ENCODE measurements around the gene APC2.
"Not testable (repeated sequence)": the region's sequence is repeated elsewhere in the genome, so short reads cannot be mapped to it uniquely, and the experiment has no call there.

The APC2 gene

DNA sequence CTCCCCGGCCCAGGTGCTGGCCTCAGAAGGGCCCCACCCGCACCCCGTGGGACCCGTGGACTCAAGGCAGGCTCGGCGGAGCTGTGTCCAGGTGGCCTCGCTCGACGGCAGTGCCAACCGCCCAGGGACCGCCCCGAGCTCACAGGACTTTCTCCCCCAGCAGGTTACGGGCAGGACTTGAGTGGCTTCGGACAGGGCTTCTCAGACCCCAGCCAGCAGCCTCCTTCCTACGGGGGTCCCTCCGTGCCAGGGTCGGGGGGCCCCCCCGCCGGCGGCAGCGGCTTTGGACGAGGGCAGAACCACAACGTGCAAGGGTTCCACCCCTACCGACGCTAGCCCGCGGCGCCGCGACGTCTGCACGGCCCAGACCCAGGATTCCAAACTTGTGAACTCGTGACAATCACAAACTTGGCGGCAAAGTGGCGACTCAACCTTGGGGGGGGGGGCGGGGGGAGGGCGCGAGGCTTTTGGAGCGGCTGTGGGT, 15.3 kb upstream of the APC2 start:
- no peaks in the 10 kb centered on the region for H3K9me3 Mint-ChIP-seq
- ATAC-seq (no peak), DNase-seq (no peak)
- peaks cover 15% of the 10 kb centered on the region for H3K4me1 Mint-ChIP-seq
- no peaks in the 10 kb centered on the region for H3K27me3 Mint-ChIP-seq
- H3K4me3 Mint-ChIP-seq: no peak overlapping the region
- no peak overlapping the region for H3K27ac Mint-ChIP-seq

GRCh38 chr19:1435378-1435989, 14.4 kb upstream of the APC2 start:
- Mint-ChIP-seq H3K27me3 (no peaks in the 10 kb centered on the region), H3K27ac (no peak overlapping the region), H3K4me1 (peaks cover 24% of the 10 kb centered on the region), H3K4me3 (no peak overlapping the region), H3K9me3 (no peaks in the 10 kb centered on the region)
- ATAC-seq (no peak), DNase-seq (no peak)

GRCh38 chr19:1437609-1438008, 12.3 kb upstream of the APC2 start:
- peaks cover 44% of the 10 kb centered on the region for H3K4me1 Mint-ChIP-seq
- H3K27me3 Mint-ChIP-seq: no peaks in the 10 kb centered on the region
- no peak overlapping the region for H3K27ac Mint-ChIP-seq
- H3K4me3 Mint-ChIP-seq: peak overlapping the region; percentile 99 to 100
- no peaks in the 10 kb centered on the region for H3K9me3 Mint-ChIP-seq
- ATAC-seq (no peak), DNase-seq (no peak)

DNA sequence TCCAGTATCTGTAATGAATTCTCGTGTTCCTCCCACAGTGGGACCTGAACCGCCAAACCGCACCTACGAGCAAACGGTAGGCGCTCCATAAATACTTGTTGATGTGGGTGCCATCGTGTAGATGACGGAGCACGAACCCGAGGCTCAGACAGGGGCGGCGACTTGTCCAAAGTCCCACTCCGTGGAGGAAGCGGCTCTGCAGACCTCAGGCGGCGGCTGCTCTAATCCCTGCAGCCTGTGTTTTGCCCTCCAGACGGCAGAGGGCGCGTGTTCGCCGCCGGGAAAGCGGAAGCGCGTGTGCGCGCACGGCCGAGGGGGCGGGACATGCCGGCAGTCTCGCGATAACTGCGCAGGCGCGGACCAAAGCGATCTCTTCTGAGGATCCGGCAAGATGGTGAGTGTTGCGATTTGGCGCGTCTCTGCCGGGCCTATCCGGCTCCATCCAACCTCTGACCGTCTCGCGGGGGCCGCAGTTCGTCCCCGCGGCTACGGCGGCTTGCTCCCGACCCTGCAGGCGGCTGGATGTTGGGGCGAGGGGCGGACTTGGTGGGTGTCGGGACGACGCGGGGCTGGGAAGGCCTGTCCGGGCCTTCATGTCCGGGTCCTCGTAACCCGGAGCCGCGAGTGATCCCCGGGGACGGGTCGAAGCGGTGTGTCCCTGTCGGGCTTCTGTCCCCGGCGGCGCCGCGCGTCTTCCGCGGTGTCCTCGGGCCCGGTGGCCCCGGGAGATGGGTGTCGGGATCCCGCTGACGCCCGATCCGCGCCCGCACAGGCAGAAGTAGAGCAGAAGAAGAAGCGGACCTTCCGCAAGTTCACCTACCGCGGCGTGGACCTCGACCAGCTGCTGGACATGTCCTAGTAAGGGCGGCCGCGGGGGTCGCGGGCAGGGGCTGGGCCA, 11.6 kb upstream of the APC2 start, which contains the start of gene RPS15:
TSS of gene RPS15 (plus strand) at position 362 of the 898 bp plus-strand sequence. CDS start at position 392, 30 bp downstream.
- DNase-seq (peak; percentile 95 to 96), ATAC-seq (peak; percentile 88)
- Mint-ChIP-seq H3K9me3 (no peaks in the 10 kb centered on the region), H3K4me3 (peak within 1 kb of the TSS; percentile 99 to 100), H3K27me3 (no peaks in the 10 kb centered on the region), H3K27ac (peak within 1 kb of the TSS; percentile 100), H3K4me1 (peaks cover 48% of the 10 kb centered on the region)

DNA sequence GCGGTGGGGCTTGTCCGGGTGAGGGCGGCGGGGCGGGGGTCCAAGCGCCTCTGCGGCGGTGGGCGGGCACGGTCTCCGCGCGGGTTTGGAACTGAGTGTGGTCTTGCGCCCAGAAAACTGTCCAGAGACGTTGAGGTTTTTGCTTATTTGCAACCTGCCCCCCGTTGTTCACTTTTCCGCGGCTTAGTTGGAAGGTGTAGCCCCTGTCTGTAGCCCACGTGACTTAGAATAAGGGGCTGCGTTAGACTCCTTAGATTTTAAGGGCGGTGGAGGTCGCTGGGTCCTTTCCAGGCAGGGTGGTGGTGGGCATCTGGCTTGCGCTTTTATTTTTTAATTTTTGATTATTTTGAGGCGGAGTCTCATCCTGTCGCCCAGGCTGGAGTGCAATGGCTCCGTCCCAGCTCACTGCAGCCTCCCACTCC, 11.0 kb upstream of the APC2 start:
- no peaks in the 10 kb centered on the region for H3K27me3 Mint-ChIP-seq
- ATAC-seq: no peak
- H3K4me3 Mint-ChIP-seq: peak overlapping the region; percentile 99 to 100
- H3K4me1 Mint-ChIP-seq: peaks cover 49% of the 10 kb centered on the region
- H3K9me3 Mint-ChIP-seq: no peaks in the 10 kb centered on the region
- H3K27ac Mint-ChIP-seq: peak overlapping the region; percentile 89 to 100
- DNase-seq: no peak

GRCh38 chr19:1439525-1440417, 10.2 kb upstream of the APC2 start:
- Mint-ChIP-seq H3K4me3 (peak overlapping the region; percentile 99 to 100), H3K4me1 (peaks cover 57% of the 10 kb centered on the region)
- not testable (repeated sequence) for DNase-seq

DNA sequence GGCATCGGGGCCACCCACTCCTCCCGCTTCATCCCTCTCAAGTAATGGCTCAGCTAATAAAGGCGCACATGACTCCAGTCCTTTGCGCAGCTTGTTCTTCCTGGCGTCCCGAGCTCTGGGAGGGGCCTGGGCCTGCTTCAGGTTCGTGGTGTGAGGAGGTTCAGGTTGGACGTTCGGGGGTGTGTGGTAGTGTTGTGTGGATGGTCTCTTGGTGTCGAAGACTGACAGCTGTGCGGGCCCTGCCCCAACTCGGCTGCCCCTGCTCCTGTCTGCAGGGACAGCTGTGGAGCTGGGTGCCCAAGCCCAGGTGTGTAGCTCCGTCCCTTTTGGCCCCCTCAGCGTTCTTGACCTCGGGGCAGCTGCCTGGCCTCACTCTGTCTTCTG, 9.5 kb upstream of the APC2 start:
- peak overlapping the region; percentile 99 to 100 for H3K4me3 Mint-ChIP-seq
- peaks cover 63% of the 10 kb centered on the region for H3K4me1 Mint-ChIP-seq
- H3K27me3 Mint-ChIP-seq: peaks cover 3% of the 10 kb centered on the region
- ATAC-seq (no peak), DNase-seq (no peak)
- H3K9me3 Mint-ChIP-seq: no peaks in the 10 kb centered on the region
- peak overlapping the region; percentile 25 to 100 for H3K27ac Mint-ChIP-seq

More at GRCh38 chr19:1439525-1440417, 10.2 kb upstream of the APC2 start:
- peak overlapping the region; percentile 89 to 100 for H3K27ac Mint-ChIP-seq
- H3K9me3 Mint-ChIP-seq, H3K27me3 Mint-ChIP-seq, ATAC-seq: not testable (repeated sequence)

DNA sequence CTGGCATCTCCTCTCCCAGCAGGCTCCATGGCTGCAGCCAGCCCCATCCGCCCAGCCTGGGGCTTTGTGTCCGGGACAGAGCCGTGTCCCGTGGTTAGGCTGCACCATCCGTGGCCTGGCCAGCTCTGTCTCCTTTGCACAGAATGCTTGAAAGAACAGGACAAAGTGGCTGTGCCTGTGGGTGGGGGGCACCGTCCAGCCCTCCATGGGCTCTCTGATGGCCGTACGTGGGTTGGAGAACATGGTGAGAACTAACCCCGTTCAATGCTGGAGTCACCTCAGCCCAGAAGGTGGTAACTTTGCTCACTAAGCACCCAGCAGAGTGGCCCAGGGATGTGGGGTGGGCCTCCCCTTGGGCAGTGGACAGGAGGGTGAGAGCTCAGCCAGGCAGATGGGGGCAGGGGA, 8.9 kb upstream of the APC2 start:
- DNase-seq (no peak), ATAC-seq (no peak)
- peaks cover 67% of the 10 kb centered on the region for H3K4me1 Mint-ChIP-seq
- peak overlapping the region; percentile 99 to 100 for H3K4me3 Mint-ChIP-seq
- peak overlapping the region in 1 of 2 donors; percentile 100 for H3K27ac Mint-ChIP-seq
- no peaks in the 10 kb centered on the region for H3K9me3 Mint-ChIP-seq
- H3K27me3 Mint-ChIP-seq: peaks cover 8% of the 10 kb centered on the region

DNA sequence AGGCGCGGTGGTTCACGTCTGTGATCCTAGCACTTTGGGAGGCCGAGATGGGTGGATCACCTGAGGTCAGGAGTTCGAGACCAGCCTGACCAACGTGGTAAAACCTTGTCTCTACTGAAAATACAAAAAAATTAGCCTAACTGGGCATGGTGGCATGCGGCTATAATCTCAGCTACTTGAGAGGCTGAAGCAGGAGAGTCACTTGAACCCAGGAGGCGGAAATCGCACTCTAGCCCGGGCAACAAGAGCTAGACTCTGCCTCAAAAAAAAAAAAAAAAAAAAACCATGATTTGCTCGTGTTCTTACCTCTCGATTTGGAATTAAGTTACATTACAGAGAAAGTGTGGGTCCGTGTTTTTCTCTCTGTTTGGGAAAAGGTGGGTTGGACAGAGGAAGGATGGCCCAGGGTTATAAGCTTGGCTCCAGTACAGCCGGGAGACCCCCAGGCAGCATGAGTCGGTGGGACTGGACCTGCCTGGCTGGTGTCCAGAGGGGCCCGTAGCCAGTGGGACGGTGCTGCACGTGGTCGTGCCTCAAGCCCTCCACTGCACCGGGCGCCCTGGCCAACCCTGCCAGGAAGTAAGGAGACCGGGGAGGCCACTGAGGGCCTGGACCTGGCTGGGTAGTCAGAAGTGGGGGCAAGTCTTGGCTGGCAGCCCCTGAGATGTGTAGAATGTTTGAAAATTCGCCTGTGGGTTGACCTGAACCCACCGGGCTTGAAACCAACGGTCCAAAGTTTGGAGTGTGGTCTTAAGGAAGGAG, 8.1 kb upstream of the APC2 start:
- H3K4me3 Mint-ChIP-seq: peak overlapping the region in 1 of 2 donors; percentile 41
- H3K27me3 Mint-ChIP-seq: peaks cover 13% of the 10 kb centered on the region
- ATAC-seq: no peak
- H3K27ac Mint-ChIP-seq: peak overlapping the region; percentile 80 to 100
- H3K4me1 Mint-ChIP-seq: peaks cover 67% of the 10 kb centered on the region
- no peak for DNase-seq
- no peaks in the 10 kb centered on the region for H3K9me3 Mint-ChIP-seq

GRCh38 chr19:1445185-1445931, 4.6 kb upstream of the APC2 start:
- peaks cover 46% of the 10 kb centered on the region for H3K27me3 Mint-ChIP-seq
- H3K27ac Mint-ChIP-seq: peak overlapping the region; percentile 33 to 99
- peak; percentile 86 for ATAC-seq
- H3K4me3 Mint-ChIP-seq: peak overlapping the region; percentile 82 to 92
- H3K9me3 Mint-ChIP-seq: no peaks in the 10 kb centered on the region
- DNase-seq: peak; percentile 82 to 86
- H3K4me1 Mint-ChIP-seq: peaks cover 56% of the 10 kb centered on the region

GRCh38 chr19:1445932-1446712, 3.8 kb upstream of the APC2 start:
- no peak overlapping the region for H3K4me3 Mint-ChIP-seq
- peaks cover 54% of the 10 kb centered on the region for H3K27me3 Mint-ChIP-seq
- no peak for ATAC-seq
- DNase-seq: no peak
- no peaks in the 10 kb centered on the region for H3K9me3 Mint-ChIP-seq
- H3K27ac Mint-ChIP-seq: no peak overlapping the region
- H3K4me1 Mint-ChIP-seq: peaks cover 54% of the 10 kb centered on the region

GRCh38 chr19:1446713-1447481, 3.0 kb upstream of the APC2 start:
- no peak for DNase-seq
- Mint-ChIP-seq H3K4me1 (peaks cover 47% of the 10 kb centered on the region), H3K9me3 (no peaks in the 10 kb centered on the region), H3K4me3 (peak overlapping the region in 1 of 2 donors; percentile 24), H3K27me3 (peaks cover 62% of the 10 kb centered on the region), H3K27ac (peak overlapping the region in 1 of 2 donors; percentile 96)
- ATAC-seq: no peak

DNA sequence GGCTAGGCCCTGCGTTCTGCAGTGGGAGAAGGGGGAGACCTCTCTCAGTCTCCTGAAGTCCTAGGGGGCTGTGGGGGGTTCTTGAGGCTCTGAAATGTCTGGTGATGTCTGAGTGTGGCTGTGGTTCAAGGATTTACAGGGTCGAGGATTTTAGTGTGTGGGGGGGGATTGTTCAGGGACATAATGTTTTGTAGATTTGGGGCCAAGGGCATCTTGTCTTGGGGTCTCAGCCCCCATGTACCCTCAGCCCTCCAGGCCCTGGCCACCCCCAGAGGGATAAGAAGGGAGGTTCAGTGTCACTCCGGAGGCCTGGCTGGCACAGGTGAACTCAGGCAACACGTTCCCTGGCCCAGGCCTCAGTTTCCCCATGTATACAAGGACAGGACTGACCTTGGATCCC, 2.4 kb upstream of the APC2 start:
- H3K27ac Mint-ChIP-seq: peak overlapping the region in 1 of 2 donors; percentile 96
- no peak for ATAC-seq
- peaks cover 41% of the 10 kb centered on the region for H3K4me1 Mint-ChIP-seq
- no peak for DNase-seq
- H3K9me3 Mint-ChIP-seq: no peaks in the 10 kb centered on the region
- no peak overlapping the region for H3K4me3 Mint-ChIP-seq
- peaks cover 68% of the 10 kb centered on the region for H3K27me3 Mint-ChIP-seq

Data from stimulated activated naive CD8-positive, alpha-beta T cell treated with anti-CD3 and anti-CD28 coated beads, Interleukin-15, amount 100 ng/mL, for 72 hours (primary cell).